ENCODE results near the gene ITGA8.
A peak's percentile ranks its signal among the peaks of the same experiment; 100 is the strongest.
"Not testable (repeated sequence)": the region's sequence is repeated elsewhere in the genome, so short reads cannot be mapped to it uniquely, and the experiment has no call there.

ITGA8 gene

GRCh38 chr10:15548331-15548730, 171.4 kb downstream of the ITGA8 start:
- DNase-seq (ENCODE audit: low read depth in 1 of 2, low spot score in 1 of 2), result peak in 1 of 2 experiments; percentile 30
- in situ Hi-C loops (cut with HindIII; ENCODE audit: low pct_unique_long_range_greater_than_20kb, low sequenced_read_pairs), result no loop called here
- TF ChIP-seq JUND (IDR thresholded peaks at IDR 0.05; ENCODE audit: low read depth), result no peak

- in situ Hi-C loops (cut with HindIII; ENCODE audit: low pct_unique_long_range_greater_than_20kb, low sequenced_read_pairs), result no loop called here
- no peak for DNase-seq (ENCODE audit: low read depth in 1 of 2, low spot score in 1 of 2)
- no peak for TF ChIP-seq JUND (IDR thresholded peaks at IDR 0.05; ENCODE audit: low read depth)
Observed at GRCh38 chr10:15546606-15547005, 173.1 kb downstream of the ITGA8 start.

GRCh38 chr10:15545884-15546283, 173.8 kb downstream of the ITGA8 start:
- TF ChIP-seq JUND (IDR thresholded peaks at IDR 0.05; ENCODE audit: low read depth), result no peak
- in situ Hi-C loops (cut with HindIII; ENCODE audit: low pct_unique_long_range_greater_than_20kb, low sequenced_read_pairs), result no loop called here
- no peak for DNase-seq (ENCODE audit: low read depth in 1 of 2, low spot score in 1 of 2)

GRCh38 chr10:15545266-15545665, 174.5 kb downstream of the ITGA8 start:
- no peak for DNase-seq (ENCODE audit: low read depth in 1 of 2, low spot score in 1 of 2)
- TF ChIP-seq JUND (IDR thresholded peaks at IDR 0.05; ENCODE audit: low read depth), result no peak
- in situ Hi-C loops (cut with HindIII; ENCODE audit: low pct_unique_long_range_greater_than_20kb, low sequenced_read_pairs), result no loop called here

GRCh38 chr10:15543994-15544393, 175.7 kb downstream of the ITGA8 start:
- in situ Hi-C loops (cut with HindIII; ENCODE audit: low pct_unique_long_range_greater_than_20kb, low sequenced_read_pairs), result no loop called here
- no peak for TF ChIP-seq JUND (IDR thresholded peaks at IDR 0.05; ENCODE audit: low read depth)
- no peak for DNase-seq (ENCODE audit: low read depth in 1 of 2, low spot score in 1 of 2)

GRCh38 chr10:15542817-15543216, 176.9 kb downstream of the ITGA8 start:
- TF ChIP-seq JUND (IDR thresholded peaks at IDR 0.05; ENCODE audit: low read depth), result no peak
- DNase-seq (ENCODE audit: low read depth in 1 of 2, low spot score in 1 of 2), result no peak
- in situ Hi-C loops (cut with HindIII; ENCODE audit: low pct_unique_long_range_greater_than_20kb, low sequenced_read_pairs), result no loop called here

GRCh38 chr10:15541376-15541775, 178.3 kb downstream of the ITGA8 start:
- TF ChIP-seq JUND (IDR thresholded peaks at IDR 0.05; ENCODE audit: low read depth), result no peak
- no peak for DNase-seq (ENCODE audit: low read depth in 1 of 2, low spot score in 1 of 2)
- in situ Hi-C loops (cut with HindIII; ENCODE audit: low pct_unique_long_range_greater_than_20kb, low sequenced_read_pairs), result no loop called here

GRCh38 chr10:15540727-15541126, 179.0 kb downstream of the ITGA8 start:
- in situ Hi-C loops (cut with HindIII; ENCODE audit: low pct_unique_long_range_greater_than_20kb, low sequenced_read_pairs), result no loop called here
- TF ChIP-seq JUND (IDR thresholded peaks at IDR 0.05; ENCODE audit: low read depth), result no peak
- no peak for DNase-seq (ENCODE audit: low read depth in 1 of 2, low spot score in 1 of 2)

GRCh38 chr10:15539262-15539661, 180.5 kb downstream of the ITGA8 start:
- no peak for TF ChIP-seq JUND (IDR thresholded peaks at IDR 0.05; ENCODE audit: low read depth)
- DNase-seq (ENCODE audit: low read depth in 1 of 2, low spot score in 1 of 2), result no peak
- in situ Hi-C loops (cut with HindIII; ENCODE audit: low pct_unique_long_range_greater_than_20kb, low sequenced_read_pairs), result no loop called here

GRCh38 chr10:15534928-15535538, 184.7 kb downstream of the ITGA8 start:
- in situ Hi-C loops (cut with HindIII; ENCODE audit: low pct_unique_long_range_greater_than_20kb, low sequenced_read_pairs); DNase-seq (ENCODE audit: low read depth in 1 of 2, low spot score in 1 of 2): not testable (repeated sequence)

GRCh38 chr10:15531927-15532722, 187.6 kb downstream of the ITGA8 start:
- no peak for TF ChIP-seq JUND (IDR thresholded peaks at IDR 0.05; ENCODE audit: low read depth)
- in situ Hi-C loops (cut with HindIII; ENCODE audit: low pct_unique_long_range_greater_than_20kb, low sequenced_read_pairs), result no loop called here
- DNase-seq (ENCODE audit: low read depth in 1 of 2, low spot score in 1 of 2), result no peak

GRCh38 chr10:15528859-15529239, 190.9 kb downstream of the ITGA8 start:
- in situ Hi-C loops (cut with HindIII; ENCODE audit: low pct_unique_long_range_greater_than_20kb, low sequenced_read_pairs), result no loop called here
- no peak for TF ChIP-seq JUND (IDR thresholded peaks at IDR 0.05; ENCODE audit: low read depth)
- no peak for DNase-seq (ENCODE audit: low read depth in 1 of 2, low spot score in 1 of 2)

GRCh38 chr10:15526754-15527153, 193.0 kb downstream of the ITGA8 start:
- DNase-seq (ENCODE audit: low read depth in 1 of 2, low spot score in 1 of 2), result no peak
- in situ Hi-C loops (cut with HindIII; ENCODE audit: low pct_unique_long_range_greater_than_20kb, low sequenced_read_pairs), result no loop called here
- TF ChIP-seq JUND (IDR thresholded peaks at IDR 0.05; ENCODE audit: low read depth), result no peak
